RWPE1 (cell line): ENCODE measurements around the gene BAZ1B.

Source experiments
- CTCF ChIA-PET: fragments of 350-600 bp; sonication (Branson Sonifier 250); formaldehyde crosslinking; extraction: SDS; loops from one replicate; lab custom pipeline; 2021; lab: Yijun Ruan, JAX
- POLR2A ChIA-PET: fragments of 400-600 bp; formaldehyde crosslinking; extraction: SDS; loops from one replicate; lab custom pipeline; 2020; ENCODE audit warnings: antibody characterized with exemption; ENCODE audit not compliant: low non-redundant PET; lab: Yijun Ruan, JAX
- DNase-seq: peaks from one replicate; pipeline ENCODE4 v3.0.0; 2012; ENCODE audit warnings: low spot score
- H3K27ac ChIP-seq: fragments of 450-650 bp; 2 replicates; pipeline ENCODE4 v1.5.1; 2017
- CTCF ChIP-seq: fragments of 450-650 bp; conservative IDR thresholded peaks from 2 replicates; pipeline ENCODE4 v1.5.1; 2017; ENCODE audit warnings: low read depth, mild to moderate bottlenecking

Gene BAZ1B

DNA sequence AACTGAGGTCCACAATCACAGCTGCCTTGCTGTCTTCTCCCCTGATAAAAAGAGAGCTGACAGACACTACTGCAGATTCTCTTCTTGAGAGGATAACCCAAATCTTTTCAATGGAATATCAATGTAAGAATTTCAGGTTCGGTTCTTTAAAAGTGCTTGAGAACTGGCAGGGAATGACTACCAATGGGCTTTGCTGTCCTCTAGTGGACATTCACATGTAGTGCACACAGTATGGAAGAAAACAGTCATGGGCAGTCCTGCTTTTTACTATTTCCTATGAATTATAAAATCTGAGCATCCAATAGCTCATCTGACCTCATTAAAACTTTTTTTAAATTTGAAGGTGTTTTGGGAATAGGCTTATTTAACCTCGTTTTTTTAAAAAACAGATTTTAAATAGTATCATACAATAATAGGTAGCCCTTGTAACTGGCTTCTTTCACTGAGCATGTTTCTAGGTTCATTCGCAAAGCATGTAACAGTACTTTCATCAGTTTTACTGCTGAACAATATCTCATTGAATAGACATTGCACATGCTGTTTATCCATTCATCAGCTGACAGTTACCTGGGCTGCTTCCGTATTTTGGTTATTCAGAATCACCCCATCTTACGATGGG, 70.2 kb downstream of the BAZ1B start:
- TF ChIP-seq CTCF: peak; percentile 100
- DNase-seq: peak; percentile 60
- CTCF ChIA-PET: interaction anchor here (0.6 to 1.1 kb wide), 4 partner anchors 11 to 128 kb away, joined by 3 to 4 read pairs (median 3); no protein-coding TSS in a partner anchor
- POLR2A ChIA-PET: no interaction called here
- no peak overlapping the region for H3K27ac ChIP-seq

DNA sequence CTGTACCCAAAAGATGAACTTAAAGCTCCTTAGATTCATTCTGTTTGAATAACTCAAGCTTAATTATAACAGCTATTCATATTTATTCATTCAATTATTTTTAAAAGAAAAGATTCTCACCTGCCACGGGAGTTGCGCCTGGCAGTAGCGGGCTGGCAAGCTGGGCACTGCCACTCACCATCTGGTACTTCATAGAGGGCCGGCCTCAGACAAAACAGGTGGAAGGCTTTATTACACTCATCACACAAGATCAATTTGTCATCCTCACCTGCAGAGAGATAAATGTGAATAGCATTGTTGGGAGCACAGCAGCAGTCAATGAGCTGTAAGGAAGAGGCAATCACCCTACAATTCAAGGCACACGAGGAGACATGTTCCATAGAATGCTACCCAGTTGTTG, 72.7 kb downstream of the BAZ1B start:
- no peak for DNase-seq
- ChIA-PET CTCF (no interaction called here), POLR2A (interaction anchor here (0.8 kb wide), 1 partner anchor 117 kb away, joined by 3 read pairs; no protein-coding TSS in a partner anchor)
- TF ChIP-seq CTCF: no peak
- no peak overlapping the region for H3K27ac ChIP-seq

GRCh38 chr7:73448609-73449008, 73.5 kb downstream of the BAZ1B start:
- no peak for DNase-seq
- TF ChIP-seq CTCF: no peak
- ChIA-PET CTCF (no interaction called here), POLR2A (no interaction called here)
- H3K27ac ChIP-seq: no peak overlapping the region

DNA sequence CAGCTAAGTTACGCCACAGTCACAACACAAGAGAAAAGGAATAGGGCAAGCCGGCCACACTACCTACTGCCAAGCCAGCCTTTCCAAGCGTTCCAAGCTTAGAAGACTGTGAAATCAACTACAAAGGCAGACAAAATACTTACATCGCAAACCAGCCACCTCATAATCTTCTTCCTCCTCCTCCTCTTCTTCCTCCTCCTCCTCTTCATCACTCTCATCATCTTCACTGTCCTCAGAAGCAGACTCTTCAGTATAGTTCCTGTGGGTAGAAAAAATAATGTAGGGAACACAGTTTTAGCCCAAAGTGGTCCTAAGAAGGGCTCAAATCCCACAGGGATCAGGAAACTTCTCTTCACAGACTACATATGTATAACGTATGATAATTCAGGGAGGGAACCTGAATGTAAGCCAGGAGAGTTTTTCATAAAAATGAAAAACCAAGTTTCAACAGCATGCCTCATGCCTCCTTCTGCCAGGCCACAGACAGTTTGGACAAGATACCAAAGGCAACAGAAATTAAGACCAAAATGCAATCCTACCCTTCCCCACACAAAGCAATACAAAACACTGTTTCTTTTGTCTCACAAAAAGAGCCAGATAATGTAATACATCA, 74.9 kb downstream of the BAZ1B start:
- CTCF ChIA-PET: interaction anchor here (0.6 to 1.2 kb wide), 2 partner anchors 50 to 278 kb away, joined by 3 to 4 read pairs; no protein-coding TSS in a partner anchor

DNA sequence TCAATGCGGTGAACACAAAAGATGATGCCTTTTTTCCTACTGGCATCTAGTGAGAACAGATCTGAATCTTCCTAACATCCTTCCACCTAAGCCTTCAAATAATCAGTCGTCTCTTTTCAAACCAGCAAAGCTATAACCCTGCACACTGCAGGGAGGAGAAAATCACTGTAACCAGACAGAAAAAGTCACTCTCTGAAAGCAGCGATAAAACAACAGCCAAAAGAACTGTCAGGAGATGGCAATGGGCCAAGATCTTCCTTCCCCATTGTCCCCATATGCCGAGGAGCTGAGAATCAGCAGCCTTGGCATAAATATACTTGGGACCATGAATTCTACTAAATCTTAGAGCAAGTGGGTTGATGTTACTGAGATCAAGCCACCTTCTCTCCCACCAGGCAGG, 75.4 kb downstream of the BAZ1B start:
- no peak overlapping the region for H3K27ac ChIP-seq
- ChIA-PET CTCF (interaction anchor here (1.2 kb wide), 1 partner anchor 279 kb away, joined by 3 read pairs; no protein-coding TSS in a partner anchor), POLR2A (no interaction called here)
- DNase-seq: no peak
- TF ChIP-seq CTCF: no peak

More for the DNA sequence above, 74.9 kb downstream of the BAZ1B start:
- no peak for TF ChIP-seq CTCF
- POLR2A ChIA-PET: no interaction called here
- H3K27ac ChIP-seq: no peak overlapping the region
- DNase-seq: no peak

- ChIA-PET POLR2A (no interaction called here), CTCF (no interaction called here)
- no peak for TF ChIP-seq CTCF
- no peak for DNase-seq
- H3K27ac ChIP-seq: no peak overlapping the region
Observed at GRCh38 chr7:73443548-73444255, 78.4 kb downstream of the BAZ1B start.
